Measurements from ENCODE around the gene SUPT20HL2.

DNA sequence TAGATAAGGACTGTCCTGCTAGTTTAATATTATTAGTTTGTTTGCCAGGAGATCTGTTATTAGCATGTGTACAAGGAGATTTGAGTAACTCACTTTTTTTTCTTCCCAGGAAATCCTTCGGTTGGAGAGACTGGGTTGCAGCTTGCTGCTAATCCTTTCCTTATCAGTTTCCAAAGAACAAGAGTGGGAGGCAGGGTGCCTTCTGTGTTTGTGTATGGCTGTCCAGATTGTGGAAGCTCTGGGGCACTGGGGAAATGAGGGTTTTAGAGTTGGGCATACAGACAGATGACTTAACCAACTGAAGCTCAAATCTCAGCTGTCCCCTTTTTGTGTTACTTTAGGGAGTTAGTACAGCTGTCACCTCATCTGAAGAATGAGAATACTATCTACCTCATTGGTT lies 34.0 kb upstream of the SUPT20HL2 start:
- TF ChIP-seq RXRA (IDR thresholded peaks at IDR 0.05; ENCODE audit: insufficient read depth, low read depth, low read length) (no peak), SUZ12 (IDR thresholded peaks at IDR 0.05; ENCODE audit: low read length) (no peak), SIN3A (conservative IDR thresholded peaks at IDR 0.05 in 1 of 2, IDR thresholded peaks at IDR 0.05 in 1 of 2; ENCODE audit: low read depth in 1 of 2, low read length in 2 of 2) (no peak), NRF1 (IDR thresholded peaks at IDR 0.05; ENCODE audit: low read depth, low read length) (no peak), POLR2A (IDR thresholded peaks at IDR 0.05; ENCODE audit: control extremely low read depth in 1 of 2, low read depth in 2 of 2, low read length in 2 of 2) (no peak), EZH2 (IDR thresholded peaks at IDR 0.05; ENCODE audit: low read depth, low read length, severe bottlenecking) (no peak), ZNF274 (IDR thresholded peaks at IDR 0.05; ENCODE audit: borderline replicate concordance, extremely low read depth, low read length) (no peak)
- TF ChIP-seq, protein P1, sequence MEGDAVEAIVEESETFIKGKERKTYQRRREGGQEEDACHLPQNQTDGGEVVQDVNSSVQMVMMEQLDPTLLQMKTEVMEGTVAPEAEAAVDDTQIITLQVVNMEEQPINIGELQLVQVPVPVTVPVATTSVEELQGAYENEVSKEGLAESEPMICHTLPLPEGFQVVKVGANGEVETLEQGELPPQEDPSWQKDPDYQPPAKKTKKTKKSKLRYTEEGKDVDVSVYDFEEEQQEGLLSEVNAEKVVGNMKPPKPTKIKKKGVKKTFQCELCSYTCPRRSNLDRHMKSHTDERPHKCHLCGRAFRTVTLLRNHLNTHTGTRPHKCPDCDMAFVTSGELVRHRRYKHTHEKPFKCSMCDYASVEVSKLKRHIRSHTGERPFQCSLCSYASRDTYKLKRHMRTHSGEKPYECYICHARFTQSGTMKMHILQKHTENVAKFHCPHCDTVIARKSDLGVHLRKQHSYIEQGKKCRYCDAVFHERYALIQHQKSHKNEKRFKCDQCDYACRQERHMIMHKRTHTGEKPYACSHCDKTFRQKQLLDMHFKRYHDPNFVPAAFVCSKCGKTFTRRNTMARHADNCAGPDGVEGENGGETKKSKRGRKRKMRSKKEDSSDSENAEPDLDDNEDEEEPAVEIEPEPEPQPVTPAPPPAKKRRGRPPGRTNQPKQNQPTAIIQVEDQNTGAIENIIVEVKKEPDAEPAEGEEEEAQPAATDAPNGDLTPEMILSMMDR (IDR thresholded peaks at IDR 0.05; ENCODE audit: control extremely low read depth in 1 of 3, insufficient read depth in 1 of 3, low read depth in 1 of 3, low read length in 3 of 3) = no peak
- TF ChIP-seq, protein P2, sequence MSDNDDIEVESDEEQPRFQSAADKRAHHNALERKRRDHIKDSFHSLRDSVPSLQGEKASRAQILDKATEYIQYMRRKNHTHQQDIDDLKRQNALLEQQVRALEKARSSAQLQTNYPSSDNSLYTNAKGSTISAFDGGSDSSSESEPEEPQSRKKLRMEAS (IDR thresholded peaks at IDR 0.05) = no peak
